Daoy (cell line): ENCODE measurements around the gene IL1RL2. TPM values are rescaled to one million over a fixed set of nuclear protein-coding genes. Genes with fewer than 3 reads are reported as not detected.
A peak's percentile ranks its signal among the peaks of the same experiment; 100 is the strongest.

Experiments used
- DNase-seq: peaks from one replicate; pipeline ENCODE4 v3.0.0-alpha.2; 2015; ENCODE audit warnings: low read depth
- total RNA-seq: library from RNA; depleted of rRNA; stranded (reverse); fragments of >200 nt; shearing (Covaris generic); gene quantifications from 2 replicates; pipeline ENCODE4 v1.2.3, GENCODE V29; 2014

Gene IL1RL2
- total RNA-seq, 1 experiment from 2014 or later, result not detected

DNA sequence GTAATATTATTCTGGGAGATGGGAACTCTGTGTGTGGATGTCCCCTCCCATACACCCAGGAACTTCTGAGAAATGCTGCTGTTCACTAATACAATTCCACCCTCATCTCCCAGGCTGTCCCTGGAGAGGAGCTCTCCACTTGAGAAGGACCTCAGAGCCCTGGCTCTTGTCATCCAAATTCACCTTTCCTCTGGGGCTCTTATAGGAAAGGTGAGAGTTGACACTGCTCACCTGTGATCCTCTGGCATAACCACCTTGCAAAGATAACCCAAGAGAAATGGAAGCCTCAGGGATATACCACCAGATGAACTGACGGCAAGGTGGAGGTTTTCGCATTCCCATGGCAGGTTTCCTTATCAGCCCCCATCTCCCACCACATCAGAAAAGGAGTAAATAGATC is 52.0 kb downstream of the IL1RL2 start:
- DNase-seq, result no peak

GRCh38 chr2:102239344-102239743 is 52.5 kb downstream of the IL1RL2 start:
- no peak for DNase-seq

GRCh38 chr2:102240640-102241370 is 54.0 kb downstream of the IL1RL2 start:
- peak; percentile 87 for DNase-seq

GRCh38 chr2:102241616-102242305 is 54.9 kb downstream of the IL1RL2 start:
- DNase-seq, result peak; percentile 21

GRCh38 chr2:102245266-102246151 is 58.7 kb downstream of the IL1RL2 start:
- no peak for DNase-seq

DNA sequence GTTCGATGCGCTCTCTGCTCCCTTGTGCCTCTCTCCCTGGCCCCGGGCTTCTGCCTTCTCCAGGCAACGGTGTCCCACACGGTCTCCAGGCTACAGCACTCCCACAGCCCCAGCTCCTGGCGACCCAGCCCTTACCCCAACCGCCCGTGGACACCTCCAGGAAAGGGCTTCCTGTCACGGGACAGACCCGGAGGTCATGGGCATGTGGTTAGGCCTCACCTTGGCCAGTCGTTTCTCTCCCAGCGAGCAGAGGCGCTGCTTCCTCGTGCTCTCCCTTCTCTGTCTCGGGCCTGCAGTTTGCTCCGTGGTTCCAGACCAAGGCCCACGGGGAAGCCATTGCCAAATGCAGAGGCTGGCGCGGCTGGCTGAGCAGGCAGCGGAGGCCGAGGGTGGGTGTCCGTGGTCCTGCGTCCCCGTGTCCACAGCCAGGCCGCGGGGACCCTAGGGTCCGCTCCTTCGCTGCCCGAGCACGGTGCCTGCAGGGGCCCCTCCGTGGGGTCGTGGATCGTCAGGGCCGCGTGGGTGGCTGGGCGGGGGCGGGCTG is 63.5 kb downstream of the IL1RL2 start:
- DNase-seq, result no peak

DNA sequence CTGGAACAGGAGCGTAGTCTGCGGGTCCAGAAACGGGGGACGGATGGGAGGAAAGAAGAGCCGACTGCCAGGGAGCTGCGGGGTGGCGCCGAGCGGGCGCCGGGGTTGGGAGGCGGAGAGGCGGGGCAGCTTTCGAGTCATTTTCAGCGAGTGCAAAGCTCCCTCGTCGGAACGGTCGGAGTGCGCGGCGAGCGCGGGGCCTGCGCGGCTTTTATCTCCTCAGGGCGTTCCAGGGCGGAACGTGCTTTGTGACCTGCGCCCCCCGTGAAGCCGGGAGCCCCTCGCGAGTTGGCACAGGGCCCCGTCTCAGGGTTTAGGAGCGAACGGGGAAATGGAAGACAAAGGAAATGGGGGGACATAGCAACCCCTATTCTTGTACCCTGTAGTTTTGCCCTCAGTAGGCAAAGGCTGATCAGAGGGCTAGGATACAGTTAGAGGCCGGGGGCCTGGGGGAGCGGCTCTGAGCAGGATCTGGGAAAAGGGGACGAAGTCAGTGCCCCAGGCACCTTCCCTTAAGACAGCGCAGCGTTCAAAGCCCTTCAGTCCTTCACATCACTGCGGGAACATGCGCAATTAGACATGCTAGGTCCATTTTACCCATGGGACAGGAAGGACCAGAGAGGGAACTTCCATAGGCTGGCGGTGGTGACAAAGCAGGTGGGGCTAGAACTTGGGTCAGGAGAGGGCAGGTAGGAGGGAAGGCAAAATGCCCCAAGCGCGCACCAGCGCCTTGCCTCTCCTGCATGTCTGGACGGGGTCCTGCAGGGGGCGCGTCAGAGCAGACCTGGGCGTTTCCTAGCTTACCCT is 64.4 kb downstream of the IL1RL2 start:
- DNase-seq, result peak; percentile 67

DNA sequence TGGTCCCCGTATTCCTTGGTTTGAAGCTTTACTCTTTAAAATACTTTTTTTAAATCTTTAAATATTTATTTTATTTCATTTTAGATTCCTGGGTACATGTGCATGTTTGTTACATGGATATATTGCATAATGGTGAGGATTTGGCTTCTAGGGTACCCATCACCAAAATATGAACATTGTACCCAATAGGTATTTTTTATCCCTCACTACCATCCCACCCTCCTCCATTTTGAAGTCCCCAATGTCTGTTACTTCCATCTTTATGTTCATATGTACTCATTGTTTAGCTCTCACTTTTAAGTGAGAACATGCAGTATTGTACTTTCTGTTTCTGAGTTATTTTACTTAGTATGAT is 65.0 kb downstream of the IL1RL2 start:
- DNase-seq, result no peak

GRCh38 chr2:102252236-102252635 is 65.4 kb downstream of the IL1RL2 start:
- DNase-seq, result no peak

DNA sequence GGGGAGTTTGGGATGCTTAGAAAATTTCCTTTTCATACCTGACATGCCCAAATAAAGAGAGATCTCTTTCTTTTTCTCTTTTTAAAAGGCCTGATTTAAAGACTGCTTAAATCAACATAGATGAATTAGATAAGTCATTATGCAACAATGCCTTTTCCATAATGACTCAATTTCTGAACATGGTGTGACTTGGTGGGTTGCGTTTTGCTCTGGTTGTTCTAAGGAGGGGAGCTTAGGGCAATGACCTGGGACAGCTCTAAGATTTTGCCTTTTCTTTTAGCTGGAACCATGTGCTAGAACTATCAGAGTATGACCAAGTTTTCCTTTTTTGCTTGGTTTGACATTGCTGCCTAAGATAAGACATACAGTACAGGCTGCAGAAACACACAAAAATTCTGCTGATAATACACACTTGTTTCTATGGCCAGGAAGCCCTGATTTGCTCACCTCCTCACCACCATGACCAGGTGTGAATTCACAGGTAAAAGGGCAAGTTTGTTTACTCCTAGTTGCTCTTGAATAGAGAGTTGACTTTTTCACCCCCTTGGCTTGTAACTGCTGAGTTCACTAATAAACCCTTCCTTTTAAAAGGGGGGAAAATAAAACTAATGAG is 66.4 kb downstream of the IL1RL2 start:
- no peak for DNase-seq

GRCh38 chr2:102253753-102254150 is 66.9 kb downstream of the IL1RL2 start:
- no peak for DNase-seq

DNA sequence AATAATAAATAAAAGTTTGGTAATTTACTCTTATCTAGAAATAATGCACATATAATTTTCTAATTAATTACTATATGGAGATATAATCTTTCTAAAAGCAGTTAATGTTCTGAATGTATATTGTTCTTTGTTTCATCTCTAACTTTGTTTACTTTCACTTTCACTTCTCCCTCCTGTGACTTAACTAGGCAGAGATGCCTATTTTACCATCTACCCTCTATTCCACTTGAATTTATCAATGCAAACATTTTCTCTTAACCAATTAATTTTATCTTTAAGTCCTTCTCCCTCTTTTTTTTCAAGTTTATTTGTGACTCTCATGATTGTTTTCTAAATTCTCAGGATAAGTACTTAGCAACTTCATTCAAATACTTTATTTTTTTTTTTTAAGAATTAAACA is 69.5 kb downstream of the IL1RL2 start:
- DNase-seq, result no peak

DNA sequence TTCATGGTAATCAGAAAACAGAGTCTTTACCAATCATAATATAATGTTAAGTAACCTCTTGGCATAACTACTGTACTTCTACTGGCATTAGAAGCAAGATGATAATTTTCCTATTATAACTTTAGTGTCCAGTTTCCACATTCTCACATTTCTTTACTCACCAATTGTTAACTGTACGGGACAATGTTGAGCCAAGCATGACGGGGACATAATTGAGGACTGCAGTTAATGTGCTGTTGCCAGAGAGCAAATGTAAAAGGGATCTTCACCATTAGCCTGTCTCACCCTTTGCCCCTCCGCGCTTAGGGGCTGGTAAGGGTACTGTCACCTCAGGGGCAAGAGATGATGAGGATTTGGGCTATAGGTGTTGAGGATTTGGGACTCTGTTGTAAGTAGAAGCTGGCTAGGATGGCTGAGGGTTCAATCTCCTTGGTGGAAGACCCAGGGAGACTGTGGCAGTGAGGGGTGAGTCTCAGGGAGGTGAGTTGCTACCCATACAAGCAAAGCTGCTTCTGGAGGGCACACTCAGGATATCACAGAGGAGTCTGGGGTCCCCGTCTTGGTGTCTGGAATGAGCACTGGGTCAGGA is 70.1 kb downstream of the IL1RL2 start:
- DNase-seq, result no peak

DNA sequence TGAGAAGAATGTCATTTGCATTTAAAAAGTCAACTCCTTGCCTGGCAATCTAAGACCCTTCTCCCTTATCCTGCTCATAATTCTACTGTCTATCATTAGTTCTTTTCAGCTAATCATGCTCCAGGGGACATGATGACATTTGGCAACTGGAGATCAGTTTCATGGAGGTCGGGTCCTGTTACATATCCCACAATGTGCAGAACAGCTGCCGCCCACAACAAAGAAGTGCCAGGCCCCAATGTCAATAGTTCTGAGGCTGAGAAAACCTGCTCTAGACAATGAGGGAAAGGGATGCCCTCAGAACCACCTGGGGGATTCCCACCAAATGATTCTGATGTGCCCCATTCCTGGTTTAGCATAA is 71.2 kb downstream of the IL1RL2 start:
- peak; percentile 25 for DNase-seq

DNA sequence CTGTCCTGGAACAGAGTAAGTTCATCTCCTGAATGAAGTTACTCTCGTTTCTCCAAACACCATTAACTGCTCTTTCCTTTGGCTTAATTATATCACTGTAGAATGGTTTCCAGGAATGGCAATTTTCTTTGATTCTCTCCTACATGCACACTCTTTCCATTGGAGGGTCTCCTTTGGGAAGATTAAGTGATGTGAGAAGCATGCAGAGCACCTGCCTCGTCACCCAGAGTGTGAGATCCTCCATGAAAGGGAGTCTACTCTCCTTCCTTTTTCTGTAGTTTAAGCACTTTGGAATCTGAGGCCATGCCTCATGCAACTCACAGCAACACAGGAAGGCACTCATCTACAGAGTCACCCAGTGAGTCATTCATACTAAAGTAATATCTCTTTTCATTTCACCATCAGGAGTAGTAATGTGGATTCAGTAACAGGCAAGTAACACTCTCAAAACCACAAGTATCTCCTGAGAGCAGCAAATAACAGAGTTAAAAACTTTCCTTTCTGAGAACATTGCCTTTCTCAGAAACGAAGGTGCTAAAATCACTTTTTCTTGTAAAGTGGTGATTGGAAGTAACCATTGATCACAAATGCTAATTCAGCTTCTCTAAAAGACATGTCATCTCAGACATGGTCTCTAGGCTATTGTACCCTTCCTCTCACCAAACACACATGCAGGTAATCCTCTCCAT is 71.7 kb downstream of the IL1RL2 start:
- DNase-seq, result peak; percentile 77

DNA sequence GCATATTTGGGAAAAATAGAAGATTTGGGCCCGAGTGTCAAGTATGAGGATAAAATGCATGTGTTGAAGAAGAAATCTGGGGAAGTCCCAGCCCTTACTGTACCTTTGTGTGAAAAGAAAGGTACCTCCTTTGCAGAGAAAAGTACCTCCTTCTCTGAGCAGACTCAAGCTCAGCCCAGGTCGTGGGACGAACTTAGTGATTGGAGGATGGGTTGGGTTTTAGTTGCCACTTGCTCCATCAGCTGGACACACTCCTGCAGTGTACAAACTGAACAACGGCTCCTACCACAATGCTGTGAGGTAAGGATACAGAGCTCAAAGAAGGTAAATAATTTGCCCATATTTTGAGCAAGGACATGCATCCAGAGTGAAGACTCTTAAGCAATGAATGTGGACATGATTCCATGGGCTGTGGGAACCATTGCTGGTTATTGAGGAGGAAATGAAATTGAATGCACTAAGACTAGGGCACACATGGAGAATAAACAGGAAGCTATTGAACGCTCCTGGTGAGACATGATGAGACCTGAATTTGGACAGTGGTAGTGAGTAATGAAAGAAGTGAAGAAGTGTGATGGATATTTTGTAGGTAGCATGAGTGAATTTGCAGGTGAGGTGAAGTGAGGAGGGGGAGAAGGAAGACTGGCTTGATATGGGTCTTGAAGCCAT is 74.8 kb downstream of the IL1RL2 start:
- DNase-seq, result no peak

DNA sequence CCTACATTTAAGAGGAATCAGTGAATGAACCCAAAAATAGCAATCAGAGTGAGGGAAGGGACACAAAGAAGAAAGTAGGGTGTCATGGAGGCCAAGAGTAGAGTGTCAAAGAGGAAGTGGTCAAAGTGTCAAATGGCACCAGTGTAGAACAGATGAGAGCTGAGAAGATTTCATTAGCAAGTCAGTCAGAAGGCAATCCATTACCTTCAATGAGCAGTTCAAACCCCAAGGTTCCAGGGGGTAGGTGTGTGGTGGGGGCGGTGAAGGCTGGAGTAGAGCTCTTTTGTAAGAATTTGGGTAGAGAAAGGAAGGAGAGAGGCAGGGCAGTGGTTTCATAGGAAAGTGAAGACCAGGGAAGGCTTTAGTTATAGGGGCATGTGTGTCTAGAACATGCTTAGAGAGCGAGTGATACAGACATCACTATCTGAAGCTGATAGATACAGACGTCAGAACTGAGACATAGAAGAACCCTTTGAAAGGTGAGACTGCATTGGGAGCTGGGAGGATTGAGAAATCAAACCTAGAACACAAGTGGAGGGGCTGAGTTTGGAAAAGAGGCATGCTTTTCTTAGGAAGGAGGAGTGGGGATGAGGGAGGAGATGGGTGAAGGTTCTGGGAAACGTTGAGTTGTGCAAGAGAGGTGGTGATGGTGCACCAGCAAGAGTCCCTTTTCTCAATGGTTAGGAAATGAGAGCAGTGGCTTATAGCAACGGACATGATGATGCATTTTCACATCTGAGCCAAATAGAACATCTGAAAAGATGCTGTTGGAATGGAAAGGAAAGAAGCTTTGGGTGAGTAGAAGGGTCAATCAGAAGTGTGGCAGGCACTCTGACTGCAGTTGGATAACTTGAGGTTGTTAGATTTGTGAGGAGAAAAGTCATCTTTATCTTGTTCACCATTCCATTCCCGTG is 75.7 kb downstream of the IL1RL2 start:
- DNase-seq, result no peak

GRCh38 chr2:102264952-102265351 is 78.1 kb downstream of the IL1RL2 start:
- DNase-seq, result no peak
